ENCODE measurements around the gene GALNT13.

GALNT13 gene

DNA sequence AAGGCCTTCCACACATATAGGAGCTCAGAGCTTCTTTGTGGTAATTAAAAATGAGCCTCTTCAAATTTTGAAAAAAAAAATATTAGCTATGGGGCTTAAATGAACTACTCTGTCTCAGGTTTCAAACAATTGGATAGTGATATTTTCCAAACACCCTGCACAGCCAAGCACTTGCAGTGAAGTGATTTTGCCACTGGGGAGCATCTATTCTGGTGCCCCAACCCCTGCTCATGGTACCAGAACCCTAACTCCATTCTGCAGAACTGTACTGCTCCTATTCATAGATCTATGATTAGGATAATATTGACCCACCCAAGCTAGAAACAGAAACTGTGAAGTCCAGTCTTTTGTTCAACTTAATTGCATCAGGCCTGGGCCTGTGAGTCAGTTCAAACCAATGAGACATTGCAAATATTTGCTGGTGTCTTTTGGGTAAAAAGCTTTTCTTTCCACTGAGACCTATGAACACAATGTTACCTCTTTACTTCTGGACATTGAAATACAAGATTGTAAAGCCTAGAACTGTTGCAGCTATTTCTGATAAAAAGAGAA lies 324.0 kb downstream of the GALNT13 start:
- DNase-seq (no peak), ATAC-seq (no peak)
- Mint-ChIP-seq H3K36me3 (ENCODE audit: low read depth) (no peaks in the 10 kb centered on the region), H3K4me1 (no peaks in the 10 kb centered on the region), H3K27me3 (no peaks in the 10 kb centered on the region), H3K27ac (no peak overlapping the region), H3K4me3 (no peak overlapping the region), H3K9me3 (peaks cover 4% of the 10 kb centered on the region)

GRCh38 chr2:154198866-154199265 lies 327.1 kb downstream of the GALNT13 start:
- H3K4me1 Mint-ChIP-seq: no peaks in the 10 kb centered on the region
- no peak overlapping the region for H3K27ac Mint-ChIP-seq
- no peaks in the 10 kb centered on the region for H3K36me3 Mint-ChIP-seq (ENCODE audit: low read depth)
- peaks cover 3% of the 10 kb centered on the region for H3K9me3 Mint-ChIP-seq
- no peak overlapping the region for H3K4me3 Mint-ChIP-seq
- DNase-seq: no peak
- no peaks in the 10 kb centered on the region for H3K27me3 Mint-ChIP-seq
- no peak for ATAC-seq

DNA sequence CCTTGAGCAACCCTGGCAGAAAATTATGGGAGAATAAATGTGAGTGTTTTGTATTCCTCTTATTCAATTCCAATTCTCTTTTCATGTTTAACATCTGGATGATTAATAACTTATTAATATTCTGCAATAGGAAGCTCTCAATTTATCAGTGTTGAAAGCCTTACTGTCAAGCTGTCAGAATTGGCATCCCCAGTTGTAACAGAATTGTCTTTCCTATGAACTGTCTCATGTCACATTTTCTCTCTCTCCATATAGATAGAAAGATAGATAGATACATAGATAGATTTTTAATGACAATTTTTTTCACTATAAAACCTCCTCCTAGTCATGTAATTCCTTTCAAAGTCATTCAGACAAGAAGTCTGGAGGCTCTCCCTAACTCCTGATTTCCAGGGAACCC lies 331.5 kb downstream of the GALNT13 start:
- ATAC-seq: no peak

GRCh38 chr2:154203902-154204301 lies 332.2 kb downstream of the GALNT13 start:
- no peak for DNase-seq
- Mint-ChIP-seq H3K36me3 (ENCODE audit: low read depth) (no peaks in the 10 kb centered on the region), H3K4me3 (no peak overlapping the region), H3K4me1 (no peaks in the 10 kb centered on the region), H3K27me3 (no peaks in the 10 kb centered on the region), H3K27ac (no peak overlapping the region), H3K9me3 (peaks cover 8% of the 10 kb centered on the region)
- ATAC-seq: no peak

More for the DNA sequence above, 331.5 kb downstream of the GALNT13 start:
- peaks cover 8% of the 10 kb centered on the region for H3K9me3 Mint-ChIP-seq
- no peak for DNase-seq
- H3K27ac Mint-ChIP-seq: no peak overlapping the region
- no peaks in the 10 kb centered on the region for H3K4me1 Mint-ChIP-seq
- no peaks in the 10 kb centered on the region for H3K27me3 Mint-ChIP-seq
- H3K4me3 Mint-ChIP-seq: no peak overlapping the region
- no peaks in the 10 kb centered on the region for H3K36me3 Mint-ChIP-seq (ENCODE audit: low read depth)

DNA sequence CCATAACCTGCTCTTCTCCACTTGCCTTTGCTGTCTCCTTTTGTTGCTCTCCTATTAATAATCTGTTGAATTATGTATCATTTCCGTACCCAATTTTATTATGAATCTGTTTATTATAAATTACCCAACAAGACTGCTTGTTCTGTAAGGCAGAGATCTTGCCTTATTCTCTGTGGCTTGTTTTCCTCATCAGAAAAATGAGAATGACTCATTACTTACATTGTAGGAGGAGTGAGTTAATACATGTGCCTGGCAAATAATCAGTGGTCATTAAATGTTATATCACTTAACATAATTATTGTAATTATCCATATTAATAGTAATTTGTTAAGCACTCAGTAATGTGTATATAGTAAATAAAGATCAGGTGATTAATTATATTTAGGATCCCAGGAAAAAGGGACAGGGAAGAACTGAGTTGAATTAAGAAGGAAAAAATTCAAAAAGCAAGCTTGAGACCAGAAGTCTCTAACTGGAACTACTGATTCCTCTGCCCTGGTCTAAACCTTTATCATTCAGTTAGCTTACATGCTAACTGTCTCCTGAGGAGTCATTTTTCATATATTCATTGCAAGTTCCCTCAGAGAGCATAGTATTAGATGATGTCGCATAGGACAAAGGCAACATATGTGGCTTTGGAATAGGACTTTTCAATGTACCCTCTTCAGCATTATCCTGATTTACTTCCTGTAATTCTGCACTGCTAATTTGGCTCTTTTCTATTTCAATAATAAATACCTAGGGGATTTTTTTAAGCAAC lies 335.7 kb downstream of the GALNT13 start:
- no peak overlapping the region for H3K4me3 Mint-ChIP-seq
- H3K9me3 Mint-ChIP-seq: peaks cover 10% of the 10 kb centered on the region
- ATAC-seq (no peak), DNase-seq (no peak)
- no peaks in the 10 kb centered on the region for H3K27me3 Mint-ChIP-seq
- H3K36me3 Mint-ChIP-seq (ENCODE audit: low read depth): no peaks in the 10 kb centered on the region
- H3K4me1 Mint-ChIP-seq: no peaks in the 10 kb centered on the region
- no peak overlapping the region for H3K27ac Mint-ChIP-seq

- Mint-ChIP-seq H3K27ac (no peak overlapping the region), H3K27me3 (no peaks in the 10 kb centered on the region), H3K4me3 (no peak overlapping the region), H3K9me3 (peaks cover 4% of the 10 kb centered on the region), H3K4me1 (no peaks in the 10 kb centered on the region), H3K36me3 (ENCODE audit: low read depth) (no peaks in the 10 kb centered on the region)
- DNase-seq: no peak
- no peak for ATAC-seq
Observed at GRCh38 chr2:154223726-154224125, 352.0 kb downstream of the GALNT13 start.

DNA sequence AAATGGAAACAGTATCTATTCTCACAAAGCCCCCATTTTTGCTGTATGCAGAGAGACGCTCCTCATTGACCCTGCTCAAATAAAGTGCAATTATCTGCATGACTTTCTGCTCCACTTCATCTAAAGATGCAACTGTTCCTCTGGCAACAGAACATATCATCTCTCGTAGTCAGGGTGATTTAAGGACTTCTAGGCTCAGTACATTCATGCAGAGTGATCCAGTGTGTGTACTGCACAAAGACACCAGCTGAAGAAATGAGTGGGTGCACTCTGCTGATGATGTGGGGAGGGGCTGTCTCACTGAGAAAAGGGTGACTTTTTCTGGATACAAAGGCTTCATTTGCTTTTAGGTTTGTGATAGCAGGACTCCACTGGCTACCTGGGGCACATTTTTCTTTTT lies 355.2 kb downstream of the GALNT13 start:
- Mint-ChIP-seq H3K4me1 (no peaks in the 10 kb centered on the region), H3K27ac (no peak overlapping the region), H3K9me3 (peaks cover 6% of the 10 kb centered on the region), H3K36me3 (ENCODE audit: low read depth) (no peaks in the 10 kb centered on the region), H3K27me3 (no peaks in the 10 kb centered on the region), H3K4me3 (no peak overlapping the region)
- ATAC-seq (no peak), DNase-seq (no peak)

DNA sequence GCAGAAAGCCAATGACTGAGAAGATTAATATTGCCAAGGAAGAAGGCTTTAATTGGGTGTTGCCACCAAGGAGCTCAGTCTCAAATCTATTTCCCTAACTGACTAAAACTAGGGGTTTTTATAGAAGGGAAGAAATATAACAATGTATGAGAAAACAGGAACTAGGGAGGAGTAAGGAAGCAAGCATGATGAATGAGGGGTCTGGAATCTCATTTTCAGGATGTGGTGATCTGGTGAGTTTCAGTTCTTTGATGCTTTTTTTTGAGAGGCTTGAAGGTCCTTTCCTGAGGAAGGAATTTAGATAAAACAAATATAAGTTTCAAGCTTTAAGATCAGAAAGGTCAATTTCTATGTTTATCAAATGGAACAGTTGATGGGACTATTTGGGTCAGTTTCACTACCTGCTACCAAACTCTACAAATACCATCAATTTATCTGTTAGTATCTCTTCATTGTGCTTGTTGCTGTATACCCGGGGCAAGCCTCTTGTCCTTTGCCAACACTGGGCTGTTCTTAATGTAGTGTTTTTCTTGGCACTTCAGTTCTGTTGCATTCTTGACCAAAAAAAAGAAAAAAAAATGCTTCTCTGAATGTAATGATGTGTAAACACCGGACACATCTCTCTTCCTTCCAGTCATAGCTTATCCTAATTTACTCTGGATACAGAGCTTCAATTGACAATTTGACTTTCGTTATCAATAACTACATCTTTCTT lies 357.0 kb downstream of the GALNT13 start:
- H3K4me3 Mint-ChIP-seq: no peak overlapping the region
- no peak for ATAC-seq
- H3K27ac Mint-ChIP-seq: no peak overlapping the region
- H3K36me3 Mint-ChIP-seq (ENCODE audit: low read depth): no peaks in the 10 kb centered on the region
- no peaks in the 10 kb centered on the region for H3K4me1 Mint-ChIP-seq
- no peak for DNase-seq
- peaks cover 6% of the 10 kb centered on the region for H3K9me3 Mint-ChIP-seq
- no peaks in the 10 kb centered on the region for H3K27me3 Mint-ChIP-seq

DNA sequence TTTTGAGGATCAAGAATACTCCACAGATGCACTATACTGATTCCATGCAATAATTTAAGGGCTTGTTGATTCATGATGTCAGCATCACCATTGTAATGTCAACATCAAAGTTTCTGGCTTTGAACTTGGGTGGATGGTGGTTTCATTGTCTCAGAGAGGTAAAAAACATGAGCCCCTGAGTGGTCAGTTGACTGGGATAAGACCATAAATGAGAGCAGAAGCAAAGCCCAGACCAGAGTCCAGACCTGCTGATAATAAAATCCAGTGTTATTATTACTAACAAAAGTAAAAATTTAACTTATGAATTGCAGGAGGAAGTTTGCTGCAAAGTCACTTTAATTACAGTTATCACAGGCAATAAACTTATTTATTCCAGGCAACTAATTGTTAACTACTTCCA lies 358.2 kb downstream of the GALNT13 start:
- Mint-ChIP-seq H3K9me3 (peaks cover 6% of the 10 kb centered on the region), H3K27me3 (no peaks in the 10 kb centered on the region), H3K27ac (no peak overlapping the region), H3K4me1 (no peaks in the 10 kb centered on the region), H3K4me3 (no peak overlapping the region), H3K36me3 (ENCODE audit: low read depth) (no peaks in the 10 kb centered on the region)
- DNase-seq: no peak
- no peak for ATAC-seq

GRCh38 chr2:154231021-154231420 lies 359.3 kb downstream of the GALNT13 start:
- ATAC-seq (no peak), DNase-seq (no peak)
- no peaks in the 10 kb centered on the region for H3K36me3 Mint-ChIP-seq (ENCODE audit: low read depth)
- no peaks in the 10 kb centered on the region for H3K27me3 Mint-ChIP-seq
- peaks cover 6% of the 10 kb centered on the region for H3K9me3 Mint-ChIP-seq
- no peaks in the 10 kb centered on the region for H3K4me1 Mint-ChIP-seq
- no peak overlapping the region for H3K4me3 Mint-ChIP-seq
- H3K27ac Mint-ChIP-seq: no peak overlapping the region

GRCh38 chr2:154233231-154233630 lies 361.5 kb downstream of the GALNT13 start:
- Mint-ChIP-seq H3K4me3 (no peak overlapping the region), H3K36me3 (ENCODE audit: low read depth) (no peaks in the 10 kb centered on the region), H3K4me1 (no peaks in the 10 kb centered on the region), H3K27ac (no peak overlapping the region), H3K27me3 (no peaks in the 10 kb centered on the region), H3K9me3 (peaks cover 6% of the 10 kb centered on the region)
- no peak for DNase-seq
- no peak for ATAC-seq

- Mint-ChIP-seq H3K36me3 (ENCODE audit: low read depth) (no peaks in the 10 kb centered on the region), H3K27ac (no peak overlapping the region), H3K9me3 (no peaks in the 10 kb centered on the region), H3K4me3 (no peak overlapping the region), H3K4me1 (no peaks in the 10 kb centered on the region), H3K27me3 (no peaks in the 10 kb centered on the region)
- no peak for DNase-seq
- ATAC-seq: no peak
Observed at GRCh38 chr2:154238252-154238651, 366.5 kb downstream of the GALNT13 start.

DNA sequence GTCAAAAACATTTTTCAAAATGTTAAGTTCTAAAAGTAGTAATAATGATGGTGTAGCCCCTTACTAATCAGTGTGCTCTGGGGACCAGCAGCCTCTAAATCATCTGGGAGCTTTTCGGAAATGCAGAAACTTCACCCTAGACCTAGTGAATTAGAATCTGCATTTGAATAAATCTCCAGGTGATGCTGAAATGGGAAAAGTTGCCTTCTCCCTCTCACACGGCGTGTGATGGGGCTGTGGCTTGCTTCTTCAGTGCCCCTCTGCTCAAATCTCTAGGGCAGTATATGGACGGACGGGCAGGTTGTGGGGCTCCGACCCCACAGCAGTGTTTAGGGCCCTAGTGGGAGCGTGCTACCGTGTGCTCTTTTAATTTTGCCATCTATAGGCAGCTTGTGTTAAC lies 368.6 kb downstream of the GALNT13 start:
- DNase-seq (no peak), ATAC-seq (no peak)
- Mint-ChIP-seq H3K4me1 (no peaks in the 10 kb centered on the region), H3K36me3 (ENCODE audit: low read depth) (no peaks in the 10 kb centered on the region), H3K9me3 (peaks cover 3% of the 10 kb centered on the region), H3K27me3 (no peaks in the 10 kb centered on the region), H3K4me3 (no peak overlapping the region), H3K27ac (no peak overlapping the region)

DNA sequence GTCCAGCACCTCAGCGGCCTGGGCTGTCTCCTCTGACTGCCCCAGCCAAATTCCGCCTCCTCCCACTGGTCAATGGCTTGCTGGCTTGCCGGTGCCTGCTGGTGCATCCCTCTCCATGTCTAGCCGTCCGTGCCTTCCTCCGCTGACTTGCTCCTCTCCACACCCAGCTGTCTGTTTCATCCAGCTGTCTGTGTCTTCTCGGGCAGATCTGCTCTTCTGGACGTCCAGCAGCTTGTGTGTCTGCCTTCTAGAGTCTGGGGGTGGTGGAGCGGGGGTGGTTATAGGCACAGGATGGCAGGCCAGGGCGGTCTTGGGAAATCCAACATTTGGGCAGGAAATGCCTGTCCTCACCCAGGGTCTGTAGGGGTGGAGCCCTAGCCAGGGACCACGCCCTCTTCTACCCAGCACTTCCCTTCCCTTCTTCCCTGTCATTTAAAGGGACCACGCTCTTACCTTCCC lies 369.2 kb downstream of the GALNT13 start:
- Mint-ChIP-seq H3K4me3 (no peak overlapping the region), H3K4me1 (no peaks in the 10 kb centered on the region), H3K36me3 (ENCODE audit: low read depth) (no peaks in the 10 kb centered on the region), H3K27ac (no peak overlapping the region), H3K9me3 (peaks cover 3% of the 10 kb centered on the region), H3K27me3 (no peaks in the 10 kb centered on the region)
- DNase-seq (no peak), ATAC-seq (no peak)

GRCh38 chr2:154242687-154243086 lies 371.0 kb downstream of the GALNT13 start:
- Mint-ChIP-seq H3K36me3 (ENCODE audit: low read depth) (no peaks in the 10 kb centered on the region), H3K4me3 (no peak overlapping the region), H3K27ac (no peak overlapping the region), H3K27me3 (no peaks in the 10 kb centered on the region), H3K4me1 (no peaks in the 10 kb centered on the region), H3K9me3 (peaks cover 3% of the 10 kb centered on the region)
- DNase-seq (no peak), ATAC-seq (no peak)
